HEK293 (cell line): ENCODE measurements around the gene TMEM255A.

Source experiments
- CTCF ChIA-PET: fragments of 350-600 bp; formaldehyde crosslinking; extraction: SDS; loops from one replicate; lab custom pipeline; 2021; ENCODE audit warnings: antibody characterized with exemption; lab: Yijun Ruan, JAX
- POLR2A ChIA-PET: fragments of 300-600 bp; formaldehyde crosslinking; extraction: SDS; loops from one replicate; lab custom pipeline; 2020; ENCODE audit warnings: antibody characterized with exemption, inconsistent platforms; lab: Yijun Ruan, JAX
- H3K27ac ChIP-seq: fragments of 200-500 bp; sonication (Bioruptor generic); 2 replicates; pipeline ENCODE4 v1.5.1; 2014; ENCODE audit warnings: low read depth, low read length, control low read depth, inconsistent platforms; ENCODE audit errors: extremely low read depth
- H3K36me3 ChIP-seq, 2 experiments: fragments of 200-500 bp in 1 of 2; sonication (Bioruptor generic) in 1 of 2; 1 replicate in 1 of 2; 2 replicates in 1 of 2; pipeline ENCODE4 v1.5.1; 2014 to 2017; ENCODE audit warnings: inconsistent platforms in 2 of 2, low read length in 2 of 2; ENCODE audit not compliant: control insufficient read depth in 2 of 2, insufficient read depth in 1 of 2
- H3K4me1 ChIP-seq: fragments of 200-500 bp; sonication (Bioruptor generic); 2 replicates; pipeline ENCODE4 v1.5.1; 2014; ENCODE audit warnings: mild to moderate bottlenecking, low read length, inconsistent platforms; ENCODE audit not compliant: control insufficient read depth, insufficient read depth
- H3K4me3 ChIP-seq: 2 replicates; pipeline ENCODE4 v1.5.1; 2011; ENCODE audit warnings: low read depth, mild to moderate bottlenecking, control low read depth, low read length, moderate library complexity
- H3K9me3 ChIP-seq: fragments of 200-500 bp; sonication (Bioruptor generic); 2 replicates; pipeline ENCODE4 v1.5.1; 2014; ENCODE audit warnings: low read depth, low read length, inconsistent platforms; ENCODE audit not compliant: control insufficient read depth, insufficient read depth
- BCL11A ChIP-seq: fragments of 450-650 bp; formaldehyde crosslinking; IDR thresholded peaks from 2 replicates; pipeline ENCODE4 v1.5.1; 2016; ENCODE audit warnings: low read depth, missing biosample characterization, missing genetic modification characterization
- ELK4 ChIP-seq: IDR thresholded peaks from 2 replicates; pipeline ENCODE4 v1.6.1; 2011; ENCODE audit warnings: mild to moderate bottlenecking, low read depth, low read length, borderline replicate concordance
- FEZF1 ChIP-seq: fragments of 450-650 bp; formaldehyde crosslinking; IDR thresholded peaks from 2 replicates; pipeline ENCODE4 v1.5.1; 2016; ENCODE audit warnings: missing biosample characterization, missing genetic modification characterization
- HOXA7 ChIP-seq: sonication (generic); formaldehyde crosslinking; IDR thresholded peaks from 2 replicates; pipeline ENCODE4 v1.8.1; 2022; ENCODE audit warnings: missing genetic modification reagents, borderline replicate concordance
- PRDM2 ChIP-seq: fragments of 450-650 bp; formaldehyde crosslinking; IDR thresholded peaks from 2 replicates; pipeline ENCODE4 v1.5.1; 2016; ENCODE audit warnings: missing biosample characterization, missing genetic modification characterization, borderline replicate concordance
- RBAK ChIP-seq: fragments of 450-650 bp; formaldehyde crosslinking; IDR thresholded peaks from 2 replicates; pipeline ENCODE4 v1.5.1; 2016; ENCODE audit warnings: missing biosample characterization, missing genetic modification characterization
- ZBTB48 ChIP-seq: fragments of 450-650 bp; formaldehyde crosslinking; IDR thresholded peaks from 2 replicates; pipeline ENCODE4 v1.5.1; 2016; ENCODE audit warnings: missing biosample characterization, missing genetic modification characterization
- ZIC2 ChIP-seq: fragments of 450-650 bp; formaldehyde crosslinking; IDR thresholded peaks from 2 replicates; pipeline ENCODE4 v1.5.1; 2016; ENCODE audit warnings: missing biosample characterization, missing genetic modification characterization
- ZNF10 ChIP-seq: fragments of 450-650 bp; formaldehyde crosslinking; IDR thresholded peaks from 2 replicates; pipeline ENCODE4 v1.5.1; 2017; ENCODE audit warnings: missing biosample characterization, missing genetic modification characterization
- ZNF133 ChIP-seq: fragments of 450-650 bp; formaldehyde crosslinking; IDR thresholded peaks from 2 replicates; pipeline ENCODE4 v1.5.1; 2016; ENCODE audit warnings: missing biosample characterization, missing genetic modification characterization
- ZNF148 ChIP-seq: fragments of 450-650 bp; formaldehyde crosslinking; IDR thresholded peaks from 2 replicates; pipeline ENCODE4 v1.5.0; 2017; ENCODE audit warnings: missing biosample characterization, missing genetic modification characterization, borderline replicate concordance
- ZNF266 ChIP-seq: fragments of 450-650 bp; formaldehyde crosslinking; IDR thresholded peaks from 2 replicates; pipeline ENCODE4 v1.5.1; 2016; ENCODE audit warnings: missing biosample characterization, missing genetic modification characterization, low read depth
- ZNF362 ChIP-seq: fragments of 450-650 bp; formaldehyde crosslinking; IDR thresholded peaks from 2 replicates; pipeline ENCODE4 v1.5.1; 2016; ENCODE audit warnings: missing biosample characterization, missing genetic modification characterization
- ZNF48 ChIP-seq: fragments of 450-650 bp; formaldehyde crosslinking; IDR thresholded peaks from 2 replicates; pipeline ENCODE4 v1.5.1; 2016; ENCODE audit warnings: missing biosample characterization, missing genetic modification characterization
- ZNF510 ChIP-seq: fragments of 450-650 bp; formaldehyde crosslinking; IDR thresholded peaks from 2 replicates; pipeline ENCODE4 v1.5.1; 2018; ENCODE audit warnings: mild to moderate bottlenecking, missing genetic modification characterization, missing biosample characterization; ENCODE audit not compliant: insufficient replicate concordance
- ZNF585B ChIP-seq: fragments of 450-650 bp; formaldehyde crosslinking; IDR thresholded peaks from 2 replicates; pipeline ENCODE4 v1.5.1; 2016; ENCODE audit warnings: missing biosample characterization, missing genetic modification characterization
- ZNF624 ChIP-seq: fragments of 450-650 bp; formaldehyde crosslinking; IDR thresholded peaks from 2 replicates; pipeline ENCODE4 v1.5.1; 2017; ENCODE audit warnings: missing biosample characterization, missing genetic modification characterization
- ZNF677 ChIP-seq: fragments of 450-650 bp; IDR thresholded peaks from 2 replicates; pipeline ENCODE4 v1.5.0; 2018; ENCODE audit warnings: missing biosample characterization, mild to moderate bottlenecking, missing genetic modification characterization, moderate library complexity
- ZNF76 ChIP-seq: fragments of 450-650 bp; formaldehyde crosslinking; IDR thresholded peaks from 2 replicates; pipeline ENCODE4; 2016; ENCODE audit warnings: low read depth, missing biosample characterization, missing genetic modification characterization, borderline replicate concordance
- ZNF837 ChIP-seq: fragments of 450-650 bp; formaldehyde crosslinking; IDR thresholded peaks from 2 replicates; pipeline ENCODE4 v1.5.1; 2016; ENCODE audit warnings: missing biosample characterization, missing genetic modification characterization

The TMEM255A gene

GRCh38 chrX:120334603-120335002 is 23.3 kb upstream of the TMEM255A start:
- CTCF ChIA-PET, result interaction anchor here (0.7 kb wide), 1 partner anchor 328 kb away, joined by 3 read pairs; no protein-coding TSS in a partner anchor

GRCh38 chrX:120334151-120334550 is 22.9 kb upstream of the TMEM255A start:
- Histone ChIP-seq H3K27ac (no peak overlapping the region), H3K4me3 (no peak overlapping the region), H3K9me3 (no peaks in the 10 kb centered on the region; the same call in 1 of the 2 replicates), H3K36me3 (no peaks in the 10 kb centered on the region), H3K4me1 (no peaks in the 10 kb centered on the region)
- ChIA-PET CTCF (no interaction called here), POLR2A (no interaction called here)
- TF ChIP-seq ZNF48 (tag by site-specific recombination) (no peak), ZNF76 (no peak), ZNF837 (tag by site-specific recombination) (no peak)

More at GRCh38 chrX:120334603-120335002, 23.3 kb upstream of the TMEM255A start:
- Histone ChIP-seq H3K9me3 (no peaks in the 10 kb centered on the region; the same call in 1 of the 2 replicates), H3K27ac (no peak overlapping the region), H3K36me3 (no peaks in the 10 kb centered on the region), H3K4me3 (no peak overlapping the region), H3K4me1 (no peaks in the 10 kb centered on the region)
- TF ChIP-seq RBAK (tag by site-specific recombination), result no peak
- TF ChIP-seq ZNF585B (tag by site-specific recombination), result no peak
- TF ChIP-seq ZNF48 (tag by site-specific recombination), result no peak
- no peak for TF ChIP-seq ZNF266
- POLR2A ChIA-PET, result no interaction called here

GRCh38 chrX:120332394-120332793 is 21.1 kb upstream of the TMEM255A start:
- CTCF ChIA-PET, result no interaction called here
- Histone ChIP-seq H3K27ac (no peak overlapping the region), H3K4me1 (no peaks in the 10 kb centered on the region), H3K9me3 (no peaks in the 10 kb centered on the region; the same call in 1 of the 2 replicates)
- TF ChIP-seq ZIC2 (tag by site-specific recombination) (no peak), ZNF510 (tag by site-specific recombination) (no peak), ZNF133 (tag by site-specific recombination) (no peak), ZNF10 (no peak), ZNF677 (tag by site-specific recombination) (no peak), ZNF266 (no peak), PRDM2 (tag by site-specific recombination) (no peak), BCL11A (tag by site-specific recombination) (no peak), ELK4 (no peak), ZNF362 (tag by site-specific recombination) (no peak), HOXA7 (CRISPR knock-in tag) (no peak), FEZF1 (tag by site-specific recombination) (no peak), ZNF148 (no peak), ZNF624 (tag by site-specific recombination) (no peak), ZBTB48 (tag by site-specific recombination) (no peak)
- TF ChIP-seq, all 188 proteins: peak for 0
- Histone ChIP-seq H3K36me3 (no peaks in the 10 kb centered on the region), H3K4me3 (no peak overlapping the region)
- POLR2A ChIA-PET, result no interaction called here
